ENCODE data around the gene HNRNPA3. TPM values are rescaled to one million over a fixed set of nuclear protein-coding genes. Genes with fewer than 3 reads are reported as not detected.

HNRNPA3 gene
- total and polyA plus RNA-seq, 2 experiments from 2014 or later = 151 to 290 TPM

DNA sequence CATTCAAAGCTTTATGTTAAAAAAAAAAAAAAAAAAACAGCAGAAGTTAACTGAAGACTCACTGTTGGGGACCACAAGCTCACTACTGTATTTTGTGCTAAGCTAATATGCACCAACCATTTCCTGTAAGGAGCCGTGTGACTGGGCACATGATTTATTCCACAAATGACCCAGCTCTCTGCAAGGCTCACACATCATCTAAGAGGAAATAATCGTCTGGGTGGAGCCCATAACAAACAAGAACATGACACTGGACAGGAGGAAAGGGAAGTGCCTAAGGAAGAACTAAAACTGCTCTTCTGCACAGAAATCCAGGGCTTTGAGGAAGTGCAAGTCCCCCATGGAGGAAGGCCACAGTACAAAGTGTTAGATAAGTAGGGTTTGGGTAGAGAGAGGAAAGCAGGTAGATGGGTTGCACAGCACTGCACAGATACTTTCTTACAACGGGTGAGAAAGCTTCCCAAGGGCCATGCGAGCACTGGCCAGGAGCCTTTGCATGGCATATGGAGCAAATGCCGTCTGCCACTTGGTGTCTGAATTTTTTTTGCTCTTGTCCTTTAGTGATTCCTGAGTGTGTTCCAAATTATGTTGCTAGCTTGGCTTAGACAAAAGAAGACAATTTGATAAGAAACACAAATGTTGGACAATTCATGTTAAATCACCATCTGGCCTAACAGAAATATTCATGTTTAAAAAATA lies 27.5 kb downstream of the HNRNPA3 start:
- no peaks in the 10 kb centered on the region; the same call in 2 of the 3 replicates for H3K36me3 Mint-ChIP-seq (ENCODE audit: low read depth)
- H3K9me3 Mint-ChIP-seq = no peaks in the 10 kb centered on the region
- Histone ChIP-seq H2AFZ (no peak overlapping the region), H3F3A (replicated peaks; ENCODE audit: low read depth) (no peaks in the 10 kb centered on the region), H3K4me2 (no peak overlapping the region), H3K4me1 (ENCODE audit: insufficient read depth) (peaks cover 30% of the 10 kb centered on the region), H3K27me3 (ENCODE audit: insufficient read depth) (no peaks in the 10 kb centered on the region), H4K20me1 (replicated peaks; ENCODE audit: insufficient read depth) (peaks cover 58% of the 10 kb centered on the region), H3K9me2 (ENCODE audit: insufficient read depth) (no peaks in the 10 kb centered on the region; the same call in 1 of the 2 replicates), H3K27ac (ENCODE audit: low read depth) (no peak overlapping the region), H3K4me3 (no peak overlapping the region), H3K79me2 (replicated peaks; ENCODE audit: insufficient read depth) (peaks cover 98% of the 10 kb centered on the region), H3K36me3 (ENCODE audit: insufficient read depth) (no peaks in the 10 kb centered on the region)
- H3K27ac Mint-ChIP-seq = no peak overlapping the region; the same call in 1 of the 2 replicates
- TF ChIP-seq, protein P1, sequence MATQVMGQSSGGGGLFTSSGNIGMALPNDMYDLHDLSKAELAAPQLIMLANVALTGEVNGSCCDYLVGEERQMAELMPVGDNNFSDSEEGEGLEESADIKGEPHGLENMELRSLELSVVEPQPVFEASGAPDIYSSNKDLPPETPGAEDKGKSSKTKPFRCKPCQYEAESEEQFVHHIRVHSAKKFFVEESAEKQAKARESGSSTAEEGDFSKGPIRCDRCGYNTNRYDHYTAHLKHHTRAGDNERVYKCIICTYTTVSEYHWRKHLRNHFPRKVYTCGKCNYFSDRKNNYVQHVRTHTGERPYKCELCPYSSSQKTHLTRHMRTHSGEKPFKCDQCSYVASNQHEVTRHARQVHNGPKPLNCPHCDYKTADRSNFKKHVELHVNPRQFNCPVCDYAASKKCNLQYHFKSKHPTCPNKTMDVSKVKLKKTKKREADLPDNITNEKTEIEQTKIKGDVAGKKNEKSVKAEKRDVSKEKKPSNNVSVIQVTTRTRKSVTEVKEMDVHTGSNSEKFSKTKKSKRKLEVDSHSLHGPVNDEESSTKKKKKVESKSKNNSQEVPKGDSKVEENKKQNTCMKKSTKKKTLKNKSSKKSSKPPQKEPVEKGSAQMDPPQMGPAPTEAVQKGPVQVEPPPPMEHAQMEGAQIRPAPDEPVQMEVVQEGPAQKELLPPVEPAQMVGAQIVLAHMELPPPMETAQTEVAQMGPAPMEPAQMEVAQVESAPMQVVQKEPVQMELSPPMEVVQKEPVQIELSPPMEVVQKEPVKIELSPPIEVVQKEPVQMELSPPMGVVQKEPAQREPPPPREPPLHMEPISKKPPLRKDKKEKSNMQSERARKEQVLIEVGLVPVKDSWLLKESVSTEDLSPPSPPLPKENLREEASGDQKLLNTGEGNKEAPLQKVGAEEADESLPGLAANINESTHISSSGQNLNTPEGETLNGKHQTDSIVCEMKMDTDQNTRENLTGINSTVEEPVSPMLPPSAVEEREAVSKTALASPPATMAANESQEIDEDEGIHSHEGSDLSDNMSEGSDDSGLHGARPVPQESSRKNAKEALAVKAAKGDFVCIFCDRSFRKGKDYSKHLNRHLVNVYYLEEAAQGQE (IDR thresholded peaks at IDR 0.05; ENCODE audit: unreplicated experiment) = no peak
- TF ChIP-seq NANOG (IDR thresholded peaks at IDR 0.05; ENCODE audit: borderline replicate concordance) = no peak
- peaks cover 8% of the 10 kb centered on the region for H3K27me3 Mint-ChIP-seq (ENCODE audit: insufficient read depth, low read depth, poor library complexity)
- H3K4me1 Mint-ChIP-seq = peaks cover 43% of the 10 kb centered on the region
- ATAC-seq (no peak), DNase-seq (ENCODE audit: low spot score) (no peak)
- no peak overlapping the region for H3K4me3 Mint-ChIP-seq

DNA sequence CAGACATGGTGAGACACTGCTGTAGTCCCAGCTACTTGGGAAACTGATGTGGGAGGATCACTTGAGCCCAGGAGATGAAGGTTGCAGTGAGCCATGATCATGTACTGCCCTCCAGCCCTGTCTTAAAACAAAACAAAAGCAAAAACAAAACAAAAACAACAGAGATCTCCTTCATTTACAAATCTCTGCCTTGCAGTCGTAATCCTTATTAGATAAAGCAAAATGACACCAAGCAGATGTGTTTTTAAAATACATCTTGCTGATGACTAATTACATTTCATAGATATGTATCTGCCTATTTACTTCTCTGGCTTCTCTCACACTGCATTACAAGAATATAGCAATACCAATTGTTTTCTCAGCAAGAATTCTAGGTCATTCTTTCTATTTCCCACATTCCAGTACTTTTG lies 29.1 kb downstream of the HNRNPA3 start:
- Mint-ChIP-seq H3K27me3 (ENCODE audit: insufficient read depth, low read depth, poor library complexity) (peaks cover 9% of the 10 kb centered on the region), H3K4me1 (peaks cover 56% of the 10 kb centered on the region), H3K36me3 (ENCODE audit: low read depth) (no peaks in the 10 kb centered on the region; the same call in 2 of the 3 replicates), H3K9me3 (no peaks in the 10 kb centered on the region), H3K27ac (peak overlapping the region; percentile 17), H3K4me3 (no peak overlapping the region)
- no peak for ATAC-seq
- no peak overlapping the region for H3K4me2 ChIP-seq
- H3K36me3 ChIP-seq (ENCODE audit: insufficient read depth) = no peaks in the 10 kb centered on the region
- peak overlapping the region; percentile 63; the same call in 1 of the 2 replicates for H3K27ac ChIP-seq (ENCODE audit: low read depth)
- H2AFZ ChIP-seq = no peak overlapping the region
- no peak overlapping the region for H3K4me3 ChIP-seq
- no peak for DNase-seq (ENCODE audit: low spot score)
- H3K27me3 ChIP-seq (ENCODE audit: insufficient read depth) = no peaks in the 10 kb centered on the region
- peaks cover 58% of the 10 kb centered on the region for H4K20me1 ChIP-seq (replicated peaks; ENCODE audit: insufficient read depth)
- TF ChIP-seq ZNF331 (CRISPR knock-in tag; IDR thresholded peaks at IDR 0.05; ENCODE audit: low read depth) (no peak), JUNB (IDR thresholded peaks at IDR 0.05; ENCODE audit: unreplicated experiment) (no peak), CREB1 (CRISPR knock-in tag; IDR thresholded peaks at IDR 0.05; ENCODE audit: low read depth) (no peak), POLR2AphosphoS5 (IDR thresholded peaks at IDR 0.05; ENCODE audit: low read depth) (no peak), EZH2 (IDR thresholded peaks at IDR 0.05; ENCODE audit: low read depth, unreplicated experiment) (no peak)
- TF ChIP-seq, protein P1 (IDR thresholded peaks at IDR 0.05; ENCODE audit: unreplicated experiment) = no peak
- TF ChIP-seq, protein P2, sequence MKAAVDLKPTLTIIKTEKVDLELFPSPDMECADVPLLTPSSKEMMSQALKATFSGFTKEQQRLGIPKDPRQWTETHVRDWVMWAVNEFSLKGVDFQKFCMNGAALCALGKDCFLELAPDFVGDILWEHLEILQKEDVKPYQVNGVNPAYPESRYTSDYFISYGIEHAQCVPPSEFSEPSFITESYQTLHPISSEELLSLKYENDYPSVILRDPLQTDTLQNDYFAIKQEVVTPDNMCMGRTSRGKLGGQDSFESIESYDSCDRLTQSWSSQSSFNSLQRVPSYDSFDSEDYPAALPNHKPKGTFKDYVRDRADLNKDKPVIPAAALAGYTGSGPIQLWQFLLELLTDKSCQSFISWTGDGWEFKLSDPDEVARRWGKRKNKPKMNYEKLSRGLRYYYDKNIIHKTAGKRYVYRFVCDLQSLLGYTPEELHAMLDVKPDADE (IDR thresholded peaks at IDR 0.05) = no peak
- H3F3A ChIP-seq (replicated peaks; ENCODE audit: low read depth) = no peaks in the 10 kb centered on the region
- H3K4me1 ChIP-seq (ENCODE audit: insufficient read depth) = peaks cover 44% of the 10 kb centered on the region
- peaks cover 98% of the 10 kb centered on the region for H3K79me2 ChIP-seq (replicated peaks; ENCODE audit: insufficient read depth)
- no peaks in the 10 kb centered on the region; the same call in 1 of the 2 replicates for H3K9me2 ChIP-seq (ENCODE audit: insufficient read depth)
